ENCODE results near the gene MAGOH. TPM values are rescaled to one million over a fixed set of nuclear protein-coding genes. Genes with fewer than 3 reads are reported as not detected.

Gene MAGOH
- total and polyA plus RNA-seq, 9 of the 15 experiments (the other 6 are each of a cell fraction or from before 2014, with no cell fraction given): 102 to 342 (median 135) TPM

- TF ChIP-seq SAFB2 (IDR thresholded peaks at IDR 0.05; ENCODE audit: borderline replicate concordance, low read depth, low read length, severe bottlenecking) (no peak), LEF1 (IDR thresholded peaks at IDR 0.05) (peak; percentile 50; the same call in 1 of the 2 replicates), KAT2B (IDR thresholded peaks at IDR 0.05; ENCODE audit: low read depth, low read length) (no peak), RNF2 (IDR thresholded peaks at IDR 0.05) (no peak), NFRKB (IDR thresholded peaks at IDR 0.05; ENCODE audit: low read depth) (no peak), PHB (CRISPR knock-in tag; IDR thresholded peaks at IDR 0.05) (no peak), HDAC8 (tag; IDR thresholded peaks at IDR 0.05) (no peak), CAMTA2 (CRISPR knock-in tag; conservative IDR thresholded peaks at IDR 0.05) (no peak), RBM17 (IDR thresholded peaks at IDR 0.05; ENCODE audit: borderline replicate concordance, low read depth, low read length) (no peak), CBFA2T3 (IDR thresholded peaks at IDR 0.05) (peak; percentile 72), CREB1 (IDR thresholded peaks at IDR 0.05) (no peak), CREB1 (CRISPR knock-in tag; IDR thresholded peaks at IDR 0.05) (no peak), HDAC3 (IDR thresholded peaks at IDR 0.05; ENCODE audit: borderline replicate concordance, partially characterized antibody) (no peak), ETS1 (conservative IDR thresholded peaks at IDR 0.05; ENCODE audit: control insufficient read depth, low read depth, low read length) (no peak), KAT7 (CRISPR knock-in tag; IDR thresholded peaks at IDR 0.05; ENCODE audit: borderline replicate concordance) (no peak), MTA3 (IDR thresholded peaks at IDR 0.05; ENCODE audit: borderline replicate concordance) (no peak), FOXM1 (IDR thresholded peaks at IDR 0.05; ENCODE audit: low read depth) (no peak), FOXM1 (CRISPR knock-in tag; IDR thresholded peaks at IDR 0.05; ENCODE audit: low read depth) (no peak), SAP30 (IDR thresholded peaks at IDR 0.05; ENCODE audit: borderline replicate concordance, insufficient read depth, low read depth, low read length, poor library complexity, severe bottlenecking) (no peak), REST (IDR thresholded peaks at IDR 0.05; ENCODE audit: borderline replicate concordance) (no peak), REST (CRISPR knock-in tag; IDR thresholded peaks at IDR 0.05; ENCODE audit: low read depth) (no peak), ARNT (IDR thresholded peaks at IDR 0.05) (no peak), FOXA1 (IDR thresholded peaks at IDR 0.05; ENCODE audit: borderline replicate concordance) (no peak)
Measured at GRCh38 chr1:53189061-53189460, 49.3 kb downstream of the MAGOH start (continued).

Data from K562 (cell line).